GM18868 (cell line): Measurements from ENCODE around the gene MTHFD2L.
"Not testable (repeated sequence)": the region's sequence is repeated elsewhere in the genome, so short reads cannot be mapped to it uniquely, and the experiment has no call there.

Experiments used
- ATAC-seq: cut with Tn5 transposase; IDR thresholded peaks from one replicate; pipeline ENCODE4 v1.9.1; 2021; ENCODE audit warnings: mild to moderate bottlenecking, moderate library complexity; ENCODE audit not compliant: unreplicated experiment

Gene MTHFD2L

DNA sequence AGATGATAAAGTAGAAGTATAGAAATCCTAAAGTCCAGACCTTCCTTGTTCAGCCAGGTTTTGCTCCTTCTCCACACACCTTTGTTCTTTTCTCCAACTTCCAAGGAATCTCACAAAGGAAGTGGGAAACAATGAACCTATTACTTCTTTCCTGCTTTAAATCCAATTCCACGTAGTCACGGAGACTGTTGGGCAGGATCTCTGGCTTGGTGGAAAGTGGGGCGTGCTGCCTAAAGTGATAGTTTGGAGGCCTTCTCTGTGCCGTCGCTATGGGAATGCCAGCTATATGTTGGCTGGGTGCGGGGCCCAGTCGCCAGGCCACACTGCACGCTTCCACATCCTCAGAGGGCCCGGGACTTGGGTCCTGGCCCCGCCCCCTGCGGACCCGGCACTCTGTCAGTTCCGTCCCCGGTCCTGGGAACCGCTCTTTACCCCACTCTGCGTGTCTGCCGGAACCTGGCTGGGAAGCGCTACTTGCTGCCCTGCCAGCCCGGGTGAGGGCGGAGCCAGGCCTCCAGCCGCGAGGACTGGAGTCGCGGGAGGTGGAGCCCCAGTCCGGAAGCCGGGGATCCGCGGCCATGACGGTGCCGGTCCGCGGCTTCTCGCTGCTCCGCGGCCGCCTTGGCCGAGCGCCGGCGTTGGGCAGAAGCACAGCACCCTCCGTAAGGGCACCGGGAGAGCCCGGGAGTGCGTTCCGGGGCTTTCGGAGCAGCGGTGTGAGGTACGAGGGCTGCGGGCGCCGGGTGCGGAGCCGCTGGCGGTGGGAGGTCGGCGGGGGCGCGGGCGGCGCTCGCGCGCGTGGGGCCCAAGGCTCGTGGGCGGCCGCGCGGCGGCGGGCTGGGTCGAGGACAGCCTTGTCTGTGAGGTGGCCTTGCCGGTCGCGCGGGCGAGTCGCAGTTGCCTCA lies at the start of gene MTHFD2L:
Gene MTHFD2L, plus strand, starts transcription at position 558 of the 905 bp plus-strand sequence. Its CDS starts 21 bp downstream, at position 579.
- peak; percentile 98 for ATAC-seq

DNA sequence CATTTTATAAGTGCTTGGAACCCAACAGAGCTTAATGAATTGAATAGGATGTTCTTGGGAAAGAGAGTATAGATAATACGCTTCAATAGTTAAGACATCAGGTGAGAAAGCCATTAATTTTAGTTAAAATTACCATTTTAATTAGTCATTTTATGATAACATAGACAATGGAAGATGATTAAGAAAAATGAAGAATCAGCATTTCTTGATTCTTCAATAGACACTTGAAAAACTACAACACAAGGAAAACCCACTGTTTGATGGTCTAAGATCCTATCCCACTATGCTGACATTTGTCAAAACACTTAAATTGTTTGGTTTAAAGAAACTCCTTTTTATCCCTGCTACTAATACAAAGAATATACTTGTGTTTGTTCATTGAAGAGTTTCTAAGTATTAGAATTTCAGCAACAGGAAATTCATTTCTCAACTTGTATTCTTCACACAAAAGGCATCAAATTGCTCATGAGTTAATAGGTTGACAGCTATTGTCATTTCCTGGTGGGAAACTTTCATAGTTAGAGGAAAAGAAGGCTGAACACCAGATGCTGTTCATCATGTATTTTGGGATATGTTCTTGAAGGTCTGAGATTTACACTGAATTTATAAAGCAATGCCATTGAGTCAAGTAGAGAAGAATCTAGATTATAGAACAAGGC lies 49.3 kb upstream of the MTHFD2L start:
- ATAC-seq: no peak

DNA sequence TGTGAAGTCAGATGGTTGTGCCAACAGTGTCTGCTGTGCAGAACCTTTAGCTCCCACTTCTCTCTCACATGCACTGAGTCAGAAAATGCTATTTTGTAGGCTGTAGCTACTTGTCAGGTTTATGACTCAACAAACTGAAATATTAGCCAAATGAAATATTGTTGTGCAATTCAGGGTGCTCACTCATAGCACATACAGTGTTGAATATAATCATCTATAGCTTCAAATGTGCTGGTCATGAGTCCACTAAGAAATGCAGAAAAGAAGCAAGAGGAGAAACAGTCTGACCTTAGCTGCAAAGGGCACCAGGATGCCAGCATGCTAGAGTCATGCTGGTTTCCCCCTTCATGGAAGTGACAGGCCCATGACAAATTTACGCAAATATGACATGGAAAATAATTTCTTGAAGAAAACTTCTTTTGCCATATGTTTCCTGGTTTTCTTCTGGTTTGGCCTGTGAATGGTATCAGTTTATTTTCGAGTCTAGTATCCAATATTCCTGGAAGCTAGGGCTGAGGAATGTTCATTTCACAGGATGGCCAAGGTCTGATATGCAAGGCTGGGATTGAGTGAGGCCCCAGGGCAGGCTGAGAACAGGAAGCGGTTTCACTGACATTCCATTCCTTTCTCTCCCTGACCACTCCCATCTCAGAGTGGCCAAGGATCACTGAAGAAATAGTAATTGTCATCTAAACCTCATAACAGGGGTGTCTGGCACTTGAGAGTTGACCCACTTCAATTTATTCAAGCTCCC lies 48.6 kb upstream of the MTHFD2L start:
- ATAC-seq: no peak

DNA sequence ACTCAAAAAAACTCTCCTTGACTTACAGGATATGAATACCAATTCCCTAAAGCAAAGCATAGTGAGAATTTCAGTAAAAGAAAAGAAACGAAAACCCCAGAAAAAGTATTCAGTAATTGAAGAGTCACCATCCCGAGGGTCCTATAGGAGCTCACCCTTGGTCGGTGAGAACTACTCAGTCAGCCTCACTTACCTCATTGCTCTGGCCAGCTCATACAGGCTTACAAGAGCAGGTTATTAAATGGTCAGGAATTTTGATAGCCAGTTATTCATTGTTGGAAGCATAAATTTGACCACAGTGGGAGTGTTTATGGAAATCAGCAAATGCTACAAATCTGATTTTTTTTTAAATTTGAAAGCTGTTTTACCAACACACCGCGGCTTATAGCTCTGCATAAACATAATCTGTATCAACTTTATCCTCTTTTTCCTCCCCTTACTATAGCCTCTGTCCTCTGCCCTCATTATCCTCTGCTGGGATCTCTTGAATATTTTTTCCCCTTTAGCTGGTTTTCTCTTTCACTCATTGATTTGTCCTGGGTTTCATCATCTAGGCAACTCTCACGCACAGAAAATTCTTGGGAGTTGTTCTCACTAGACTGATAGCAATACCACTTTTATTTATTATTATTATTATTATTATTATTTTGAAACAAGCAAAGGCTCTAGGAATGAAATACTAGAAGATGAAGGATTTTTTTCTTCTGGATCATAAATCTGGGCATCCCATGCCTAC lies 47.9 kb upstream of the MTHFD2L start:
- no peak for ATAC-seq

DNA sequence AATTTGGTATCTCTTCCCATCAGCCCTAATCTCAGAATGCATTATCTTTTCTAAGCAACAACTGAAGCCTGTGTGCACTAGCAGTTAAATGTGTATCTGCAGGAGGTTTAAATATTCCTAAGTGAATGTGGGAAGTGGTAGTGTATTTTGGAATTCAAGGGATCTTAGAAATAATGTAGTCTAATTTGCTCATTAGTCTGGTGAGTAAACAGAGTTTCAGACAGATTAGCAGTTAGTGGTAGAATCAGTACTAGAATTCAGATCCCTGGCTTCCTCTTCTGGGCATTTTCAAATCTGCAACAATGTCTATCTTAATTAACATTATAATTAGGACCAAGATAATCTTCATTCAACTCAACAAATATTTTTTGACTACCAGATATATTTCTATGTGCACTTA lies 47.2 kb upstream of the MTHFD2L start:
- no peak for ATAC-seq

DNA sequence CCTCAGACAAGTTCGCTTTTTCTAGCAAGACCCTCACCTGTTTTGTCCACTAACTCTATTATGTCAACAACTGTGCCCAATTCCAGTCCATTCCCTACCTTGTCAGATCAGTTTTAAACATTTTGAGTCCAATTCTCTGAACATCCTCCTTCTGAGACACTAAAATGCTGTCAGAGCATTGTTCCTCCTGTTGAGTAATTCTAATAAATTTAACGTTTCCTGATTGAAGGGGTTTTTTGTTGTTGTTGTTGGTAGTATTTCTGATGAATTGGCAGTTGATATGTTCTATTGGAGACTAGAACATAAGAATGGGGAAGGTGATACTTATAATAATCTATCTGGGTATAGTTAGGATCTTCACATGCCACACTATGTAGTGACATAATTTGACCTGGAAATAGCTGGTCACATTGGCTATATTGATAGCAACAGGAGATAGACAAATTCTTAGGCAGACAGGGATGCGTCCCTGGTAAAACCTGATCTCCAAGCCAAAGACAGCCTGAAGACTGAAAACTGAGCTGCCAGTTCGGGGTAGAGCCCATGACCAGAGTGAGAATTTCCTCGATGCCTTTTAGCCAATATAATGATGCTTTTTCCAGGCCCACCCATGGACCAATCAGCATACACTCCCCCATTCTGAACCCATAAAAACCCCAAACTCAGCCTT lies 46.5 kb upstream of the MTHFD2L start:
- no peak for ATAC-seq

DNA sequence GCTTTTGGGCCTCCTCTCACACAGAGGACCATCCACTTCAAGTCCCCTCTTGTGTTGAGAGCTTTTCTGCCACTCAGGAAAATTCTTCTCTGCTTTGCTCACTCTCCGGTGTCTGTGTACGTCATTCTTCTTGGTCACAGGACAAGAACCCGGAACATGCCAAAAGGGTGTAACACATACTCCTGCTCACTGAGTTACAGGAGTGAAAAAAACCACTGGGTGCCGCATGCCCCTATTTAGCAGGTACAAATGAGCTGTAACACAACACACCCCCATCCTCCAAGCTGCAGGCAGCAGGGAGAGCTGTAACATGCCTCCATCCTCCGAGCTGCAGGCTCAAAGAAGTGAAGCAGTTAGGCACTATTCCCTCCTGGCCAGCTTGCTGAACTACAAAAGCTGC lies 45.9 kb upstream of the MTHFD2L start:
- ATAC-seq: no peak

DNA sequence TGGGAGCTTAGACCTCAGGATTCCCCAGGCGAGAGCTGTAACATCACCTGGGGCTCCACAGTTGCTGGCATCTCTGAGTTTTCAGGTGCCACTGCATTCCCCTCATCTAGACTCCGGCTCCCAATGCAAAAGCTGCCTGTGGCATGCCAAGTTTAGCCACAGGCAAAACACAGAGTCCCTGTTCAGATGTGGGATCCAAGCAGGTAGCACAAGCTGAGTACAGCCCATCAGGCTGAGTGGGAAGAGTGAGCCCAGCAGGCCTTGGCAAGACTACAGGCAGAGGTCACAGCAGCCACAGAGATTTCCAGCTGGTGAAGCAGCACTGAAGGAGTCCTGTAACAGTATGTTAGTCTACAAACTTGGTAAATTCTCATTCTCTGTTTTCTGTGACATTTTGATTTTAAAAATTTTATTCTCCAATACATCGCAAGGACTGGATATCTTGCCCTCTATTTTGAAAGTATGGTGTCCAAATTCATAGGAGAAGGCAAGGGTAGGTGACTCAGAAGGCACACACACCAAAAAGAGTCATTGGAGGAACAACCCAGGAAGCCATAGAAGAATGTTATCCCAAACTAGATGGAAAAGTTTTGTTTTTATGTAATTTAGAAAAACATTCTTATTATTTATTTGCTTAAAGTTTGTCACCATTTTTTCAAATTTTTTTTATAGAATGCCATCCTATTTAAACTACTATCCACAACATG lies 45.4 kb upstream of the MTHFD2L start:
- no peak for ATAC-seq

DNA sequence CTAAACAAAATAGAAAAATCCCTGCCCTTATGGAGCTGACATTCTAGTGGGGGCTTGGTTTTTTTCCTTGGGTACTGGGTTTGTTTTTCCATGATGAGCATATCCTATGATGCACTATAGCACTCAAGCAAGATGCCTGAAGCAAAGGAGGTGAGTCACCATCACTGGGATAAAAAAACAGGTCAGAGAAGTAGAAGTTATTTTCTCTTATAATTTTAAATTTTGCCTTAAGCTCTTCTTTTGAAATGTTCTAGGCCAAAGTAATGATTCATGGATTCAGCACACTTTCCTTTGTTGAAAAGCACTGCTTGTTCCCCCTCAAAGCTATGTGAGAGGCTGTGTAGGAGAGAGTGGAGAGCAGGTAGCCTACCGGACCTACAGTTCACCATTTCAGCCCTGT lies 43.7 kb upstream of the MTHFD2L start:
- no peak for ATAC-seq

DNA sequence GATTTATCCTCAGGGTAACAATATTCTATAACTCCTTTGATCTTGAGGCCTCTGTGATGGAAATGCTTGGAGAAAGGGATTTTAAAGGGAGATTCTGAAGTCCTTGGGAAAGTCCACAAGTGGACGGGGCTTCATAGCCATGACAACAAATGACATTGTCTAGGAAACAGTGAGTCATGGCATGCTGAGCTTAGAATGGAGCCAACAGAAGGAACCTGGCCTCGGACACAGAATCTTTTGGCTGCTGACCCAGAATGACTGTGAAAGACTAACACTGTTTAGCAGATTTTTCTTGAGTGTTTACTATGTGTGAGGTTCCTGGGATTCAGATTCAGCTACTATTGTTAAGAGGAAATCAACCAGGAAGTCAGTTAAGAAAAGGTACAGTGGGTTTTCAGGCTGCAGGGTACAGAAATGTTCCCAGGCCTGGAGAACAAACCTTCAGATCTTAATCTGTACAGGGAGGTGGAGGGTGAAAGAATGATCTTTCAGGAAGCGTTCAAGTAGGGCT lies 40.8 kb upstream of the MTHFD2L start:
- no peak for ATAC-seq

DNA sequence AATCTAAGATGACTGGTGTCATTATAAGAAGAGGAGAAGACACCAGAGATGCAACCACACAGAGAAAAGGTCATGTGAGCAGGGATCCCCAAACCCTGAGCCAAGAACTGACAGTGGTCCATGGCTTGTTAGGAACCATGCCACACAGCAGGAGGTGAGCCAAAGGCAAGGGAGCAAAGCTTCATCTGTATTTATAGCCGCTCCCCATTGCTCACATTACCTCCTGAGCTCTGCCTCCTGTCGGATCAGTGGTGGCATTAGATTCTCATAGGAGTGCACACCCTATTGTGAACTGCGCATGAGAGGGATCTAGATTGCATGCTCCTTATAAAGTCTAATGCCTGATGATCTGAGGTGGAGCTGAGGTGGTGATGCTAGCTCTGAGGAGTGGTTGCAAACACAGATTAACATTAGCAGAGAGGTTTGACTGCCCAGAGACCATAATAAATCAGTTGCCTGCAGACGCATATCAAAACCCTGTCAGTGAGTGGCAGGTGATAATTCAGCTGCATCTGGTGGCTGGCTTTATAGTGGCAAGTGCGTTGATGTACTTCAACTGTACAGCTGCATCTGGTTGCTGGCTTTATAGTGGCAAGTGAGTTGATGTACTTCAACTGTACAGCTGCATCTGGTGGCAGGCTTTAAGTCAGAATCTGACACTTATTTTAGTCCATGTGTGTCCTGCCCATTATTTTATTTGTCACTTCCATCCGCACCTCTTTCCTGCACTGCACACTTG lies 39.1 kb upstream of the MTHFD2L start:
- no peak for ATAC-seq

DNA sequence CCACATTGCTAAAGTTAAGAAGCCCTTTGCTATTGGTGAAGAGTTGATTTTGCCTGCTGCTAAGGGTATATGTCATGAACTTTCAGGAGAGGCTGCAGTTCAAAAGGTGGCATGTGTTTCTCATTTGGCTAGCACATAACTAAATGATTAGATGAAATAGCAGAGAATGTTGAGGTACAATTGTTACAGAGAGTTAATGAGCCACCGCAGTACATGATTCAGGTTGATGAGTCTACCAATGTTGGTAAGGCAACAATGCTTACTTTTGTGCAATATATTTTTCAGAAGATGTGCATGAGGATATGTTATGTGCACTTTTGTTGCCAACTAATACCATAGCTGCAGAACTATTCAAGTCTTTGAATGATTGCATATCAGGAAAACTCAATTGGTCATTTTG lies 37.8 kb upstream of the MTHFD2L start:
- no peak for ATAC-seq

DNA sequence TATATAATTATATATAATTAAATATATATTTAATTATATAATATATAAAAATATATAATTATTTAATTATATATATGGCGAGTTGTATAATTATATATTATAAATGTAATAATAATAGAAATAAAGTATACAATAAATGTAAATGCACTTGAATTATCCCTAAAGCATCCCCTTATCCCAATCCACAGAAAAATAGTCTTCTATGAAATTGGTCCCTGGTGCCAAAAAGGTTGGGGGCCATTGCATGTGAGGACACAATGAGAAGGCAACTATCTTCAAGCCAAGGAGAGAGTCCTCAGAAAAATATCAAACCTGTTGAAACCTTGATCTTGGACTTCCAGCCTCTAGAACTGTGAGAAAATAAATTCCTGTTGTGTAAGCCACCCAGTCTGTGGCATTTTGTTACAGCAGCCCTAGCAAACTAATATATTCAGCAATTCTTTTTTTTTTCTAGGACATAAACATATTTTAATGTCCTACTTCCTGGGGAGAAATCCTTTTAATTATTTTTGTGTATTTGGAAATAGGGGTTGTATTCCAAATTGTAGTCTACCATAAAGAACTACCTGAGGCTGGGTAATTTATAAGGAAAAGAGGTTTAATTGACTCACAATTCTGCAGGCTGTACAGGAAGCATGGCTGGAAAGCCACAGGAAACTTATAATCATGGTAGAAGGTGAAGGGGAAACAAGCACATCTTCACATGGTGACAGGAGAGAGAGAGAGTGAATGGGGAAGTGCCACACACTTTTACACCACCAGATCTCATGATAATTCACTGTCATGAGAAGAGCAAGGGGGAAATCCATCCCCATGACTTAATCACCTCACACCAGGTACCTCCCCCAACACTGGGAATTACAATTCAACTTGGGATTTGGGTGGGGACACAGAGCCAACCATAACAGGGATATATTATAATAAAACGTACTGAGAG lies 36.0 kb upstream of the MTHFD2L start:
- ATAC-seq: no peak

DNA sequence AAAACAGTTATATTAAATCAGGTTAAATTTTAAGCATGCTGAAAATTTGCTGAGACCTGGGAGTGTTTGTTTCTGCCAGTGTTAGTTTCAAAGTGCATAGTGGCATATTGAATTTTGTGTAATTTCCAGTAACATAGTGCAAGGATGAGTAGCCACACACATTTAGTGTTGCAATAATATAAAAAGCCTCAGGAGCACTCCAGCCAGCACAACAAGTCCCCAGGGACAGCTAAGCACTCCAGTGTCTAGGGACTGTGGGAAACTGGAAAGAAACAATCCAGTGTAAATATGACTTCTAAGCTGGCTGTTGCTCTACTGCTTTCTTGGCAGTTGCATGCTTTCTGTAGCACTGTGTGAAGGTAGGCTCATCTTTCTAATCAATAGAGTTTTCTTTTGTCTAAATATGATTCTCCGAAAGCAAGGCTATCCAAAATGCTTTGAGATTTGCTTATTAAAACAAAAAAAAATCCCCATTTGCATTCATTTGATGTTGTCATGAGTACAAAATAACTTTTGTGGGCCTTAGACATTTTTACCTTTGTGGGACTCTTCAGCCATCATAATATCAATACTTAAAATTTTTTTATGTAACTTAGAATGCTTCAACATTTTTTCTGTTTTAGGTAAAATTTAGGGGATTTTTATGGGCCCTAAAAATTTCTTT lies 34.7 kb upstream of the MTHFD2L start:
- ATAC-seq: no peak

DNA sequence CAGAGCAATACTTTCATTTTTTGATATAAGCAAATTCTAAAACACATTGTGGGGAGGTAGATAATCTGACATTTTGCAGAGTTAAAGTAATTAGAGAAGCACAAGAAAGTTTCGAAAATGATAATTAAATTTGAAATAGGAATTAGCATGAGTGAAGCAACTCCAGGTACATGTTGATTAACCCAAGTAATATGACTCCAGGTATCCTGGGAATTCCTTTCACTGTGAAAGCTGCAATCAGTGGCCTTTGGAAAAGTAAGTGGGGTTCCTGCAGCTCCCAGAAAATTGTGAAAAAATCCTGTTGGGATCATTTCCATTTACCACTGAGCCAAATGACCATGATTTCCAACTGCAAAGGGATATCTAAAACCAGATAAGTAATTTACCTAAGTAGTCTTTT lies 32.9 kb upstream of the MTHFD2L start:
- ATAC-seq: no peak

DNA sequence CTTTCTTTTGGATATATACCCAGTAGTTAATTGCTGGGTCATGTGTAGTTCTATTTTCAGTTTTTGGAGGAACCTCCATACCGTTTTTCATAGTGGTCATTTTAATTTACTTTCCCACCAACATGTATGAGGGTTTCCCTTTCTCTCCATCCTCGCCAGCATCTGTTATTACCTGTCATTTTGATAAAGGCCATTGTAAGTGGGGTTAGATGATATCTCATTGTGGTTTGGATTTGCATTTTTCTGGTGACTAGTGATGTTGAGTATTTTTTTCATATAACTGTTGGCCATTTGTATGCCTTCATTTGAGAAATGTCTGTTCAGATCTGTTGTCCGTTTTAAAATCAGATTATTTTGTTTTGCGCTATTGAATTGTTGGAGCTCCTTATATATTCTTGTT lies 30.2 kb upstream of the MTHFD2L start:
- ATAC-seq: no peak

DNA sequence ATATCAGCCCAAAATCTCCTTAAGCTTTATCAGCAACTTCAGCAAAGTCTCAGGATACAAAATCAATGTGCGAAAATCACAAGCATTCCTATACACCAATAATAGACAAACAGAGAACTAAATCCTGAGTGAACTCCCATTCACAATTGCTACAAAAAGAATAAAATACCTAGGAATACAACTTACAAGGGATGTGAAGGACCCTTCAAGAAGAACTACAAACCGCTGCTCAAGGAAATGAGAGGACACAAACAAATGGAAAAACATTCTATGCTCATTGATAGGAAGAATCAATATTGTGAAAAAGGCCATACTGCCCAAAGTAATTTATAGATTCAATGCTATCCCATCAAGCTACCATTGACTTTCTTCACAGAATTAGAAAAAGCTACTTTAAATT lies 27.1 kb upstream of the MTHFD2L start:
- ATAC-seq: not testable (repeated sequence)
